HUES64 (cell line): ENCODE results near the gene ITGB5.

ENCODE experiments used
- H3K27ac ChIP-seq: 2 replicates; pipeline ENCODE4 v1.7.0; 2013; ENCODE audit warnings: low read depth, low read length, inconsistent platforms
- H3K27me3 ChIP-seq: 2 replicates; pipeline ENCODE4 v1.6.1; 2013; ENCODE audit warnings: mild to moderate bottlenecking, low read length; ENCODE audit not compliant: insufficient read depth
- H3K36me3 ChIP-seq: 2 replicates; pipeline ENCODE4 v1.6.1; 2013; ENCODE audit warnings: mild to moderate bottlenecking, low read length; ENCODE audit not compliant: insufficient read depth
- H3K4me1 ChIP-seq: 2 replicates; pipeline ENCODE4 v1.6.1; 2013; ENCODE audit warnings: mild to moderate bottlenecking, low read length, moderate library complexity; ENCODE audit not compliant: insufficient read depth
- H3K4me3 ChIP-seq: 2 replicates; pipeline ENCODE4 v1.5.1; 2013; ENCODE audit warnings: mild to moderate bottlenecking, low read length, moderate library complexity
- H3K9ac ChIP-seq: 2 replicates; pipeline ENCODE4 v1.6.1; 2013; ENCODE audit warnings: mild to moderate bottlenecking, low read depth, low read length
- H3K9me3 ChIP-seq: 2 replicates; pipeline ENCODE4 v1.6.1; 2013; ENCODE audit warnings: low read depth, low read length; ENCODE audit not compliant: insufficient read depth
- WGBS: fragments of 150-250, 120-280 bp; methylation state at CpG from one replicate; pipeline ENCODE4 v1.1.7; 2013; ENCODE audit warnings: missing lambda C conversion rate; 5-methylcytosine and 5-hydroxymethylcytosine counted together

Gene ITGB5

DNA sequence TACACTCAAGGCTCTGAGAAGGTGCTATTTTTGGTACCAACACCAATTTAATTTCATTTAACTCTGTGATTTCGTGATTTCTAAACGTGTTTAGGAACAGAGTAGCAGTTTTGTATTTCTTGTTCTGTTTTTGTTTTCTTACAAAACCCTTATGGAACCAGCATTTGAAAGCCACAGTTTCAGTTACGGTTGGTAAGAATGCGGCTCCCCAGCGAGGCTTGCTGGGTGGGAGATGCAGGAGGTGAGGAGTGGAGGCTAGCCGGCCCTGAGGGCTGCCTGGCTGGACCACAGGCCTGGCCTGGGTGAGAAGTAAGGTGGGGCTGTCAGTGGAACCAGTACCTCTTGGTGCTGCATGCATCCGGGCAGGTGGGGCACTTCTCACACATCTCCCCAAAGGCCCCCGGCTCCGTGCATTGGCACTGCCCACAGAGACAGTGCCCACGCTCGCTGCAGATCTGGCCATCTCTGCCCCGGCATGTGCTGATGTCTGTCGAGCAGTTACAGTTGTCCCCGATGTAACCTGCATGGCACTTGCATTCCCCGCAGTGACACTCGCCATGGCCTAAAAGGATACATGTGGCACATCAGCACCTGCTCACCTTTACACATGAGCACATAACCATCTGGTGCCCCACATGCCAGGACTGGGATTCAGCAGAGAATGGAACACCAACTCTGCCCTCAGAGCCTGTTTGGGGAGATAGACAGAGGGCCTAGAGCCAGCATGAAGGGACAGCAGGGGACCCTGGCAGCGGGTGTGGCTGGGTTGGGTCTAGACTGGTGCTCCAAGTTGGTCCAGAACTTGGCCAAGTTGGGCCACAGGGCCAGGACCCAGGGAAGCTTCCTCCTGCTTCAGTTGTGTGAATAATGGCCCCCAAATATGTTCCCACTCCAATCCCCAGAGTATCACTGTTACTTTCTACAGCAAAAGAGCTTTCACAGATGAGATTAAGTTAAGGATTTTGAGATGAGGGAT lies 113.5 kb downstream of the ITGB5 start:
- 96% methylated on average over 17 of the region's 17 CpGs for WGBS

GRCh38 chr3:124772081-124772831 lies 114.9 kb downstream of the ITGB5 start:
- Histone ChIP-seq H3K4me1 (peaks cover 19% of the 10 kb centered on the region), H3K9ac (no peak overlapping the region)
- 92% methylated on average over 17 of the region's 17 CpGs for WGBS

More for the DNA sequence above, 113.5 kb downstream of the ITGB5 start:
- Histone ChIP-seq H3K4me3 (no peak overlapping the region), H3K27me3 (no peaks in the 10 kb centered on the region), H3K4me1 (peaks cover 19% of the 10 kb centered on the region), H3K9ac (no peak overlapping the region), H3K9me3 (no peaks in the 10 kb centered on the region), H3K27ac (no peak overlapping the region; the same call in 1 of the 2 replicates), H3K36me3 (peaks cover 64% of the 10 kb centered on the region)

DNA sequence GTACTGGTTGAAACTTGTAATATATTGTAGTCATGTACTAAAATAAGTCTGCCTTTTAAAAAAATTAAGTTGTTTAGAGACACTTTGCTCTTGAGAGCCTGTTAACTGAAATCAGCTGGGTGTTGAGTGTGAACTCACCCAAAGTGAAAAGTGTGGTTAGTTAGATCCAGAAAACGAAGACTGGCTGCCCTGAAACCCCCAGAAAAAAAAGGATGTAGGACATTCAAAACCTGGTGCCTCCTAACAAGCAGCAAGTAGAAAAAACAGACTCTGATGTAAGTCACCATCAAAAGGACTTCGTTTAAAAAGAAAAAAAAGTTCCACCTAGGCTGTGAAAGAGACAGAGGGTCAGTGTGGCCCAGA lies 116.1 kb downstream of the ITGB5 start:
- Histone ChIP-seq H3K36me3 (peaks cover 75% of the 10 kb centered on the region), H3K9me3 (no peaks in the 10 kb centered on the region), H3K27ac (no peak overlapping the region), H3K9ac (no peak overlapping the region), H3K27me3 (no peaks in the 10 kb centered on the region), H3K4me1 (peaks cover 19% of the 10 kb centered on the region), H3K4me3 (no peak overlapping the region)
- 86% methylated on average over 2 of the region's 2 CpGs for WGBS

More at GRCh38 chr3:124772081-124772831, 114.9 kb downstream of the ITGB5 start:
- H3K36me3 ChIP-seq, result peaks cover 64% of the 10 kb centered on the region
- H3K27ac ChIP-seq, result no peak overlapping the region
- H3K4me3 ChIP-seq, result no peak overlapping the region
- H3K9me3 ChIP-seq, result no peaks in the 10 kb centered on the region
- H3K27me3 ChIP-seq, result no peaks in the 10 kb centered on the region

DNA sequence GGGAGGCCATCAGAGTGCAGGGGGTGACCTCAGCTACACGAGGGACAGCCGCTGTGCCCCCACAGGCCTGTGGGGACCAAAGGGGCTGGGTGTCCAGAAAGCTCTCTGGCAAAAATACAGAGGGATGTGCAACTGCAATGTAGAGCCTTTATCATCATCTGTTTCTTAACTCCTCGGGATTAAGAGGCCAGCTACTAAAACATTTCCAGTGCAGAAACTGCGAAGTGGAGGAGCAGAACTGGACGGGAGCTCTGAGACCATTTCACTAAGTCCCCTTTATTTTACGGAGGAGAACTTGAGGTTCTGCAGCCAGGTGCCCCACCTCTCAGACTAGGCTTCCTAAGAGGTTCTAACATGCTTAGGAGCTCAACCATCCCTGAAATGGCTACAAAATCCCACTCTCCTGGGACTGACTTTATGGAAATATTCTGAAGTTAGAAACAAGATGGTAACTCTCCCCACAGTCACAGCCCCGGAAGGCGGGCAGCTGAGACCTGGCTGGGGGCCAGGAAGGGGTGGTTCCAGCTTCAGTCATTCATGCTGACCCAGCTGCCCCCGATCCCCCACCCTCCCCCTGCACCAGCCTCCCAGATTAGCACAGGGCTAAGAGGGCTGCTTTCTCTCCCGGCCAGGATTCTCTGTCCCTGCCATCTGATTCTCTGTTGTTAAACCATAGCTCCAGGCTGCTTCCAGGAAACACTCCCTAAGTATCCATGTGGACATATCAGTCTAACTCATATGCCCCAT lies 116.7 kb downstream of the ITGB5 start:
- Histone ChIP-seq H3K36me3 (peaks cover 76% of the 10 kb centered on the region), H3K4me1 (peaks cover 19% of the 10 kb centered on the region), H3K27me3 (no peaks in the 10 kb centered on the region), H3K9ac (no peak overlapping the region), H3K4me3 (no peak overlapping the region), H3K9me3 (no peaks in the 10 kb centered on the region), H3K27ac (no peak overlapping the region)
- 84% methylated on average over 10 of the region's 10 CpGs for WGBS

DNA sequence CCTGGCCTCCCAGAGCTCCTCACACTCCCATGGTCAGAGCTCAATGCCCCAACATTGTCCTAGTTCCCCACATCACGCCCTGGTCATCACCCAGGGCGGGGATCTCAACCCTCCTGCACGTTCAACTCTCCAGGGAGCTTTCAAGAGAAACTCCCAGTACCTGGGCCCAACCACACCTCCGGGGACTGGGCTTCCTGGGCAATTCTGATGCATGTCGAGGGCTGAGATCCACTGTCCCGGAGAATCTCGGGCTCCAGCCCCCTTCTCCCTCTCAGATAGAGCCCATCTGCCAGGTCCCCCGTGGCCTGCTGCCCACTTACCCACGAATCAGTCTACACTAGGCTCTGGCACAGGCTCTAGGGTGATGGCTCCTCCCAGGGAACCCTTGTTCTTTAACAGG lies 117.7 kb downstream of the ITGB5 start:
- H3K27ac ChIP-seq, result no peak overlapping the region
- no peak overlapping the region for H3K4me3 ChIP-seq
- no peaks in the 10 kb centered on the region for H3K9me3 ChIP-seq
- H3K4me1 ChIP-seq, result peaks cover 10% of the 10 kb centered on the region
- H3K9ac ChIP-seq, result no peak overlapping the region
- 93% methylated on average over 9 of the region's 9 CpGs for WGBS
- H3K36me3 ChIP-seq, result peaks cover 84% of the 10 kb centered on the region
- no peaks in the 10 kb centered on the region for H3K27me3 ChIP-seq

GRCh38 chr3:124768812-124769211 lies 118.4 kb downstream of the ITGB5 start:
- 81% methylated on average over 7 of the region's 7 CpGs for WGBS
- no peak overlapping the region for H3K9ac ChIP-seq
- no peaks in the 10 kb centered on the region for H3K27me3 ChIP-seq
- no peaks in the 10 kb centered on the region for H3K9me3 ChIP-seq
- H3K36me3 ChIP-seq, result peaks cover 88% of the 10 kb centered on the region
- H3K4me3 ChIP-seq, result no peak overlapping the region
- H3K27ac ChIP-seq, result no peak overlapping the region
- H3K4me1 ChIP-seq, result 0 out of 2 replicates have a peak, but pooled peaks cover 5% of the 10 kb centered on the region

DNA sequence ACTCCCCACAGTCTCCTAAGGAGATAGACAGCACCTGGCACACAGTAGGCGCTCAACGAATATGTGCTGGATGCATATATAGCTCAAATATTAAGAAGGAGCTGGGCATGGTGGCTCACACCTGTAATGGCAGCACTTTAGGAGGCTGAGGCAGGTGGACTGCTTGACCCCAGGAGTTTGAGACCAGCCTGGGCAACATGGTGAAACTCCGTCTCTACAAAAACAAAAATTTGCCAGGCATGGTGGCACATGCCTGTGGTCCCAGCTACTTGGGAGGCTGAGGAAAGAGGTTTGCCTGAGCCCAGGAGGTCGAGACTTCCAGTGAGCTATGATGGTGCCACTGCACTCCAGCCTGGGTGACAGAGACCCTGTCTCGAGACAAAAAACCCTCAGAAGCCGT lies 119.5 kb downstream of the ITGB5 start:
- no peak overlapping the region for H3K9ac ChIP-seq
- H3K36me3 ChIP-seq, result peaks cover 90% of the 10 kb centered on the region
- no peaks in the 10 kb centered on the region for H3K27me3 ChIP-seq
- 94% methylated on average over 6 of the region's 6 CpGs for WGBS
- no peaks in the 10 kb centered on the region for H3K9me3 ChIP-seq
- H3K27ac ChIP-seq, result no peak overlapping the region
- H3K4me1 ChIP-seq, result 0 out of 2 replicates have a peak, but pooled peaks cover 4% of the 10 kb centered on the region
- no peak overlapping the region for H3K4me3 ChIP-seq

DNA sequence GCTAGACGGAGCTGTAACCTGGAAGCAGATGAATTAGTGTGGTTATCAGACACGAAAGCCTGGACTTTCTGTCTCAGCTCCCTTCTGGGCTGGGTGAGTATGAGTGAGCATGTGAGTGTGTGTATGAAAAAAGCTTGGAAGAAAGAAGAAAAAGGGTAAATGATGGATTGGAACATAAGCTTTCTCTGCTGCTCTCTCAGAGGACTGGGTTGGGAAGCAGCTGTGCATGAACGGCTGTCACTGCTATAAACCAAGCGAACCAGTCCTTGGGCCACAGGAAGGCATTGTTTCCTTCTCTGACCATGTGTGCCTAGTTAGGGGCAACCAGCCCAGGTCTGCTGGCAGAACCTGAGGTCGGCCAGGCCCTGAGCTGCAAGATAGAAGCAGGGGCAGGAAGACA lies 119.9 kb downstream of the ITGB5 start:
- Histone ChIP-seq H3K27me3 (no peaks in the 10 kb centered on the region), H3K36me3 (peaks cover 90% of the 10 kb centered on the region), H3K9ac (no peak overlapping the region), H3K27ac (no peak overlapping the region), H3K9me3 (no peaks in the 10 kb centered on the region), H3K4me1 (0 out of 2 replicates have a peak, but pooled peaks cover 4% of the 10 kb centered on the region), H3K4me3 (no peak overlapping the region)
- 94% methylated on average over 5 of the region's 5 CpGs for WGBS

DNA sequence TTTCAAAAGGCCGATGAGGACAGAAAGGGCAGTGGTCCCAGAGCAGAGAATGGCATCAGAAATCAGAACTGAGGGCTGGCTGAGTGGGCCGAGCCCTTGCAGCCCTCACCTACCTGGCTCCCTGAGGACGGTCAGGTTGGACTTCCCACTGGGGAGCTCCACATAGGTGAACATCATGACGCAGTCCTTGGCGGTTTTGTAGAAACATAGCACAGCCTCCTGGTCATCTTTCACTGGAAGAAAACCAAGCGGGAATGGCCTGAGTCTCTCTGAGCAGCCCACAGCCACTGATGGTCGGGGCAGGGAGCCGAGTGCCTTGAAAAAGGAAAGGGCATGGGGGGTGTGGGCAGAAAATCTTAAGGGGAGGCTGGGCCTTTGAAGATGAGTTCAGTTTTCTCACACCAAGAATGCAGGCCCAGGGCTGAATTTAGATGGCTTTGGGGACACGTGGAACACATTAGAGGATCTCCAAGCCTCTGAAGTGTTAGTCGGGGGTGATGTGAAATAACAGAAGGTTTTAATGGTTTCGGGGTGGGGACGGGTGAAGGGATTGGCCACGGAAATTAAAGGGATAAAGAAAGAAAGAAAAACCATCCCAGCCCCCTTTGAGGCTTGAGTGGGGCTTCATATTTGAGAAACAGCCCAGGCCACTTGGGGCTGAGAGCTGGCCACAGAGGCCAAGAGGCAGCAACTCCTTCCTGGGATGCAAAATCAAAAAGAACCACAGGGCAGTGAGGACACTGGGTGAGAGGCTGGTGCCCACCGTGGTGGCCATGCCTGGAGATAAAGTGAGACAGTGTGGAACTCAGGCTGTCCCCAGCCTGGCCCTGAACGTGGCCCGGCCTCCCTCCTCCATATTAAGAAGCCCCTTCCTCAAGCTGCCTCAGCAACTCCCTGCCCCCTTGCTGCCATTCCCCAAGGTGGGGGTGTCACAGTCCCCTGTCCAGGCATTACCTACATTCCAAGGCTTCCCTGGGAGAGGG lies 120.8 kb downstream of the ITGB5 start:
- Histone ChIP-seq H3K27me3 (no peaks in the 10 kb centered on the region), H3K4me1 (0 out of 2 replicates have a peak, but pooled peaks cover 4% of the 10 kb centered on the region), H3K9me3 (no peaks in the 10 kb centered on the region), H3K36me3 (peaks cover 86% of the 10 kb centered on the region), H3K9ac (no peak overlapping the region), H3K4me3 (no peak overlapping the region), H3K27ac (no peak overlapping the region)
- 96% methylated on average over 16 of the region's 16 CpGs for WGBS
